Kidney capillary endothelial cell (primary cell): Measurements from ENCODE around the gene MACO1.

Source experiments
- DNase-seq: peaks from one replicate; pipeline ENCODE4 v3.0.0-alpha.2; 2018; ENCODE audit warnings: low spot score

Gene MACO1

GRCh38 chr1:25543425-25544242 is 112.9 kb downstream of the MACO1 start, which contains the start of gene LDLRAP1:
LDLRAP1 (plus strand) TSS chr1:25543606; CDS start chr1:25543699, 93 bp downstream.
- DNase-seq = peak; percentile 65

DNA sequence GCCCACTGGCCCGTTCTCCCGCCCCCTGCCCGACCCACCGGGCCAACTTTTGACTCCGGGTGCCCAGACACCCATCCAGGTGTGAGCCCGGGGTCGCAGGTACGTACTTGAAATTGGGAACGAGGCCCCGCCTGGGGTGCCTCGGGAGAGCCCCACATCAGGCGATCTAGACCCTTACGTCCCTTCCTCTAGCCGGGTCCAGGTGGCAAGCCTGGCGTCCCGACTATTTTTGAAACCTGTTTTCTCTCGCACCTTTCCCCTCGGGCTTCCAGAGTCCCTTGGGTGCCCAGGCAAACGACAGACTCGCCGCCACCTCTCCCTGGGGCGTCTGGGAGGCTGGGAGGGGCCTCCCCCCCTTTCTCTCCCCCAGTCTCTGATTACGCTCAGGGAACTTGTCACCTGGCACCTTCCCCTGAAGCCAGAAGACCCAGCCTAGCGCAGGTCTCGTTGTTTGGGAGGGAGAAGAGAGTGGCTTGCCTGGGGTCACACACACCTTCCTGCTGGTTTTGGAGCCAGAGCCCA is 113.6 kb downstream of the MACO1 start:
- DNase-seq = no peak

DNA sequence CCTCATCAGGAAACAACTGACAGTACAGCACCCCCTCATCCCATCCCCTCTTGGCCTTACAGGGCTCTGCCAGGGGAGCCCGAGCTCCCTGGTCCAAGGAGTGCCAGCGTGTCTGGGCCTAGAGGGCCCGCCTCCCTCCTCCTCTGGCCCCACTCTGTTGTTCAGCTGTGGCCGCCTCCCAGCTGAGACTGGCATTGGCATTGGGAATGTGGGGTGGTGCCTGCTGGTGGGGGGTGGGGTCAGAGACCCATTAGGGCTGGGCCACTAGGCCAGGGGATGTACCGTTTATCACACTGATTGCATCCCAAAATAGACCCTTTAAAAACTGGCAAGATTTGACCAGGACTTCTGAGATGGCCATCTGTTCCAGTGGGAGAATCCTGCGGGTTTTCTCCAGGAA is 114.1 kb downstream of the MACO1 start:
- DNase-seq = no peak

DNA sequence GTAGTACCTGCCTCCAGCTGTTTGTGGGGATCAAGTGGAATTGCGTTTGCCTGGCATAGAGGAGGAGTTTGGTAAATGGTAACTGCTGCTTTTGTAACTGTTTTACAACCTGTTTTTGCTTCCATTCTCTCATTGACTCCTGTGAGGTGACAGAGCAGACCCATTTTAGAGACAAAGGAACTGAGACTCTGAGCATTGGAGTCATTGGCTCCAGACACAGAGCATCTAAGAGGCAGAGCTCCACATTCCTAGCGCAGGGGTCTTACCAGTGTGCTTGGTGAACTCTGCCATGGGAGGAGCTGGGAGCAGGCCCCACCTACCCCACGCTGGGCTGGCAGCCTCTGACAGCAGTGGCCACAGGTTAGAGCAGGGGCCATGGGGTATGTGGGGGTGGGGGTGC is 115.1 kb downstream of the MACO1 start:
- DNase-seq = no peak

GRCh38 chr1:25546193-25546592 is 115.5 kb downstream of the MACO1 start:
- DNase-seq = no peak

- no peak for DNase-seq
Observed at GRCh38 chr1:25548601-25549000, 117.9 kb downstream of the MACO1 start.

DNA sequence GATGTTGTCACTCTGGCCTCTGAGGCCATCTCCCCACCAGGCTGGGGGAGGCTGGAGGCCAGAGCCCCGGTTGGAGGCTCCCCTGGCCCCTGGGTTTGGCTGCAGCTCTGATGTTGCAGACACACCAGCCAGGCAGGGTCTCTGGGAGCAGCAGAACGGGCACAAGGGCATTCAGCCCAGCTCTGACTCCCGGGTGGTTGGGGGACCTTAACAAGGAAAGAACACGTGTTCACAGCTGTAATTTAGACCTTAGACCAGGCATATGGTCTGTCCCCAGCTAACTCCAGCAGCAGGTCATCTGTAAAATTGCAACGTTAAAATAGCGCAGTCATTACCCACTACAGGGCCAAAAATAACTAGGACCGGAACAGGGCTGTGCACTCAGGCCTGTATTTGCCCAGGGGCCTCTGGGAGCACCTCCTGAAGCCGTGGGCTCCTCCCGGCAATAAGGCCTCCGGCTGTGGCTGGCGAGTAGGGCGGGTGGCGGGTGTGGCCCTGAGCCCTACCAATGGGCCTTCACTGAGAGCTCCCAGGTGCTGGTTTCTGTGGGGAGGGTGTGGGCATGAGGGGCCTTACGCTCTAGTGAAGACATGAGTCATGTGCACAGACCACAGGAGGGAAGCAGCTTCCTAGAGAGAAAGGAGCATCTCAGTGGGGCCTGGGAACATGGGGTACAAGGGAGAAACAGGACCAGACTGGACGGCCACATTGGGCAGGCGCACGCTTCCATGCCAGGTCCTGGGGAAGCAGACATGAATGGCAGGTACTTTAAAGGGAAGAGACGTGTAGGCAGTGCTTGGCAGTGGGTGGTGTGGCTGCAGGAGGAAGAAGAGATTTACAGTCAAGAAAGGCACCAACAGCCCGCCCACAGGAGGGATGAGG is 118.8 kb downstream of the MACO1 start:
- no peak for DNase-seq
